Esophagus squamous epithelium (tissue), 4 donors: ENCODE data around the gene CACNA1B.

ENCODE experiments used
- POLR2A ChIP-seq, 4 donors: fragments of 450-650 bp; IDR thresholded peaks; one replicate each; pipeline ENCODE4 v1.6.1; 2017; ENCODE audit warnings: antibody characterized with exemption in 4 of 4, mild to moderate bottlenecking in 4 of 4, moderate library complexity in 3 of 4
- TF ChIP-seq, protein P1 (sequence below), 6 experiments: fragments of 450-650 bp in 4 of 6; fragments of 200-600 bp in 2 of 6; sonication (generic) in 2 of 6; IDR thresholded peaks; one replicate each; pipeline ENCODE4 v1.5.1; 2016 to 2019; ENCODE audit warnings: antibody characterized with exemption in 6 of 6, mild to moderate bottlenecking in 4 of 6, moderate library complexity in 4 of 6

- TF ChIP-seq, protein P1, sequence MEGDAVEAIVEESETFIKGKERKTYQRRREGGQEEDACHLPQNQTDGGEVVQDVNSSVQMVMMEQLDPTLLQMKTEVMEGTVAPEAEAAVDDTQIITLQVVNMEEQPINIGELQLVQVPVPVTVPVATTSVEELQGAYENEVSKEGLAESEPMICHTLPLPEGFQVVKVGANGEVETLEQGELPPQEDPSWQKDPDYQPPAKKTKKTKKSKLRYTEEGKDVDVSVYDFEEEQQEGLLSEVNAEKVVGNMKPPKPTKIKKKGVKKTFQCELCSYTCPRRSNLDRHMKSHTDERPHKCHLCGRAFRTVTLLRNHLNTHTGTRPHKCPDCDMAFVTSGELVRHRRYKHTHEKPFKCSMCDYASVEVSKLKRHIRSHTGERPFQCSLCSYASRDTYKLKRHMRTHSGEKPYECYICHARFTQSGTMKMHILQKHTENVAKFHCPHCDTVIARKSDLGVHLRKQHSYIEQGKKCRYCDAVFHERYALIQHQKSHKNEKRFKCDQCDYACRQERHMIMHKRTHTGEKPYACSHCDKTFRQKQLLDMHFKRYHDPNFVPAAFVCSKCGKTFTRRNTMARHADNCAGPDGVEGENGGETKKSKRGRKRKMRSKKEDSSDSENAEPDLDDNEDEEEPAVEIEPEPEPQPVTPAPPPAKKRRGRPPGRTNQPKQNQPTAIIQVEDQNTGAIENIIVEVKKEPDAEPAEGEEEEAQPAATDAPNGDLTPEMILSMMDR (IDR thresholded peaks at IDR 0.05), result no peak
- no peak for TF ChIP-seq POLR2A (IDR thresholded peaks at IDR 0.05)
Measured at GRCh38 chr9:138105561-138106505, 228.3 kb downstream of the CACNA1B start.
